SU-DHL-6 (cell line): ENCODE data around the gene GNG14.

Source experiments
- H2AFZ ChIP-seq: fragments of 200-600 bp; sonication (generic); 2 replicates; pipeline ENCODE4 v1.6.1; 2014; ENCODE audit warnings: low read depth, mild to moderate bottlenecking, moderate library complexity, mixed read lengths, antibody characterized with exemption, low read length; ENCODE audit not compliant: severe bottlenecking
- H3F3A ChIP-seq: fragments of 200-600 bp; shearing (Covaris generic); 2 replicates; pipeline ENCODE4 v1.6.0; 2016; ENCODE audit warnings: antibody characterized with exemption, mild to moderate bottlenecking; ENCODE audit not compliant: insufficient read depth
- H3K27ac ChIP-seq: fragments of 200-600 bp; sonication (generic); 2 replicates; pipeline ENCODE4 v1.5.1; 2016; ENCODE audit warnings: low read depth, mild to moderate bottlenecking, low read length, moderate library complexity, mixed read lengths
- H3K27me3 ChIP-seq: fragments of 200-600 bp; sonication (generic), shearing (Covaris generic); 2 replicates; pipeline ENCODE4 v1.6.0; 2014; ENCODE audit warnings: mild to moderate bottlenecking, low read length
- H3K36me3 ChIP-seq: fragments of 200-600 bp; sonication (generic); 2 replicates; pipeline ENCODE4 v1.6.1; 2014; ENCODE audit warnings: mild to moderate bottlenecking, low read length, mixed read lengths
- H3K4me2 ChIP-seq: fragments of 300-600, 200-600 bp; shearing (Covaris generic), sonication (generic); 2 replicates; pipeline ENCODE4 v1.6.0; 2014; ENCODE audit warnings: low read length, low read depth, mild to moderate bottlenecking; ENCODE audit not compliant: poor library complexity, severe bottlenecking
- H3K4me3 ChIP-seq: fragments of 200-600 bp; sonication (generic); 2 replicates; pipeline ENCODE4 v1.5.1; 2014; ENCODE audit warnings: antibody characterized with exemption, low read length, mild to moderate bottlenecking, mixed read lengths; ENCODE audit not compliant: insufficient read depth, poor library complexity, severe bottlenecking
- H3K79me2 ChIP-seq: fragments of 200-600 bp; sonication (generic); 2 replicates; pipeline ENCODE4 v1.6.1; 2014; ENCODE audit warnings: mild to moderate bottlenecking, low read length, moderate library complexity; ENCODE audit not compliant: insufficient read depth
- H3K9ac ChIP-seq: fragments of 200-600 bp; sonication (generic); 2 replicates; pipeline ENCODE4 v1.7.0; 2014; ENCODE audit warnings: mild to moderate bottlenecking, low read length
- H3K9me2 ChIP-seq: fragments of 200-600 bp; sonication (generic); replicated peaks from 2 replicates; pipeline ENCODE4 v1.6.1; 2014; ENCODE audit warnings: low read length; ENCODE audit not compliant: insufficient read depth
- H3K9me3 ChIP-seq: fragments of 200-600 bp; sonication (generic); 2 replicates; pipeline ENCODE4 v1.6.1; 2014; ENCODE audit warnings: low read length, mixed read lengths; ENCODE audit not compliant: insufficient read depth
- H4K20me1 ChIP-seq: fragments of 200-600 bp; sonication (generic); 2 replicates; pipeline ENCODE4 v1.6.1; 2014; ENCODE audit warnings: low read depth, mild to moderate bottlenecking, antibody characterized with exemption, low read length, moderate library complexity, mixed read lengths
- CTCF ChIP-seq: fragments of 200-600 bp; sonication (generic); IDR thresholded peaks from one replicate; pipeline ENCODE4 v1.5.1; 2017; ENCODE audit warnings: antibody characterized with exemption, mild to moderate bottlenecking, low read length, moderate library complexity; ENCODE audit not compliant: insufficient read depth, poor library complexity, severe bottlenecking
- EZH2phosphoT487 ChIP-seq: fragments of 200-600 bp; sonication (generic), shearing (Covaris generic); conservative IDR thresholded peaks from 2 replicates; pipeline ENCODE4 v1.6.1; 2018; ENCODE audit warnings: mild to moderate bottlenecking, antibody characterized with exemption, low read length, moderate library complexity, mixed read lengths

Gene GNG14

DNA sequence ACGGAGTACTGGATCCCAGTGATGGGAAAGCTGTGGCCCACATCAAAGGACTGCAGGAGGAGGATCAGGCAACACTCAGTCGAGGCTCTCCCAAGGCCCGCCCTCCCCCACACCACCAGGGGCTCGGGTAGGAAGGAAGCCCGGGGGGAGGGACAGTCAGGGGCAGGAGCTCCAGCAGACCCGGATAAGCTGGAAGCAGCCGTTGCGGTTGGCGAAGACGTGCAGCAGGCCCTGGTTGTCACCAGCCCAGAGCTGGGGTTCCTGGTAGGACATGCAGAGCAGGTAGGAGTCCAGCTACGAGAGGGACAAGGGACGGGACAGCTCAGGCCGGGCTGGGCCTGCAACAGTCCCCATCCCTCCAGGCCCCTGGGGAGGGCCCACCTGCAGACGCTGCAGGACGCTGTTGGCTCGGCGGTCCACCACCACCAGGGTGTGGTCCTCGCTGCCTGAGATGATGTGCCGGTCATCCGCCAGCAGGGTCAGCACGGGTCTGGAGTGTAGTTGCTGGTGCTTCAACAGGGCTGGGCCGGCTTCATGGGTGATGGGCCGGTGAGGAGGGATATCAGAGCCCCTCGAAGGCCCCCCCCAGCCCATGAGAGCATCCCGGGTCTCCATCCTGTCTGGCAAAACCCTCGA, 1.9 kb downstream of the GNG14 start:
- Histone ChIP-seq H3K79me2 (no peaks in the 10 kb centered on the region), H3K9me3 (no peaks in the 10 kb centered on the region), H2AFZ (no peak overlapping the region), H3K4me2 (no peak overlapping the region), H3K4me3 (no peak overlapping the region), H3K9me2 (no peaks in the 10 kb centered on the region), H3K27ac (no peak overlapping the region), H3F3A (no peaks in the 10 kb centered on the region), H4K20me1 (no peaks in the 10 kb centered on the region), H3K27me3 (no peaks in the 10 kb centered on the region), H3K9ac (no peak overlapping the region), H3K36me3 (no peaks in the 10 kb centered on the region)
- TF ChIP-seq CTCF (no peak), EZH2phosphoT487 (no peak)

DNA sequence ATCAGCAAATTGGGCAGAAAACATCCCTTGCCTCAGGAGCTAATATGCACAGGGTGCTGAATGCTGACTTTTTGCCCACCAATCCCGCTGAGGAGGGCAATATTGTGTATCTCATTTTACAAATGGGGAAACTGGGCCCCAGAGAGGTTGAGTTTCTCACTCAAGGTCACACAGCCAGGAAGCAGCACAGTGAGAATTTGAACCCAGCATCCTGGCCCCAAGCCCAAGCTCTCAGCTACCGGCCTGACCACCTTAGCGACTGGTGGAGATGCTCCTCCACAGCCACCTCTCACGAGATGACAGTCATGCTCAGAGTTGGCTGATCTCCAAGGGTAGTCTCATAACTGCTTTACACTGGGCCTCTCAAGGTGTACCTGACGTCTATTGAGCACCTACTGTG, 5.2 kb downstream of the GNG14 start:
- Histone ChIP-seq H3K9ac (no peak overlapping the region), H4K20me1 (no peaks in the 10 kb centered on the region), H3F3A (peaks cover 10% of the 10 kb centered on the region), H2AFZ (no peak overlapping the region), H3K9me3 (no peaks in the 10 kb centered on the region), H3K27me3 (no peaks in the 10 kb centered on the region), H3K4me3 (no peak overlapping the region), H3K79me2 (no peaks in the 10 kb centered on the region), H3K36me3 (no peaks in the 10 kb centered on the region), H3K27ac (no peak overlapping the region), H3K4me2 (no peak overlapping the region), H3K9me2 (no peaks in the 10 kb centered on the region)
- TF ChIP-seq EZH2phosphoT487 = no peak
- no peak for TF ChIP-seq CTCF

- Histone ChIP-seq H3K27me3 (no peaks in the 10 kb centered on the region), H3K36me3 (no peaks in the 10 kb centered on the region), H3K9me2 (no peaks in the 10 kb centered on the region), H3K9ac (no peak overlapping the region), H3F3A (peaks cover 24% of the 10 kb centered on the region), H2AFZ (no peak overlapping the region), H3K4me2 (no peak overlapping the region), H3K4me3 (no peak overlapping the region), H4K20me1 (no peaks in the 10 kb centered on the region), H3K79me2 (no peaks in the 10 kb centered on the region), H3K9me3 (no peaks in the 10 kb centered on the region), H3K27ac (no peak overlapping the region)
- no peak for TF ChIP-seq EZH2phosphoT487
- TF ChIP-seq CTCF = no peak
These were observed 6.8 kb downstream of the GNG14 start for GRCh38 chr19:12694641-12695040.
